ENCODE data around the gene AMBRA1.
"Not testable (repeated sequence)": the region's sequence is repeated elsewhere in the genome, so short reads cannot be mapped to it uniquely, and the experiment has no call there.

The AMBRA1 gene

GRCh38 chr11:46378811-46379481 is 214.9 kb downstream of the AMBRA1 start:
- no peak for DNase-seq

- DNase-seq = no peak
Measured at GRCh38 chr11:46378296-46378695, 215.5 kb downstream of the AMBRA1 start.

DNA sequence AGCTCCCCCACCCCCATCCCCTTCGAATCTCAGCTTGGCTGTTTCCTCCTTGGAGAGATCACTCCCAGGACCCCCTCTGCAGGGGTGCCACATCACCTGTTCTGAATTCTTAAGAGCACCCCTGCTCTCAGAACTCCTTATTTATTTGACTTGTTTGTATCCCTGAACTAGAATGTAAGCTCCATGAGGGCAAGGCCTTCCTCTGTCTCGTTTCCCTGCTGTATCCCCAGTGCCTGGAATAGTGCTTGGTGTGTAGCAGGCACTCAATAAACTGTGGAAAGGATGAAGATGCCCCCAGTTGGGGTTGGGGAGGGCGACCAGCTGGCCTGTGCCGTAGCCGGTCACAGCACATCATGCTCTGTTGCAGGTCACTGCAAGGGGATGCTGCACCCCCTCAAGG is 216.0 kb downstream of the AMBRA1 start:
- no peak for DNase-seq

GRCh38 chr11:46377290-46377689 is 216.5 kb downstream of the AMBRA1 start:
- no peak for DNase-seq

DNA sequence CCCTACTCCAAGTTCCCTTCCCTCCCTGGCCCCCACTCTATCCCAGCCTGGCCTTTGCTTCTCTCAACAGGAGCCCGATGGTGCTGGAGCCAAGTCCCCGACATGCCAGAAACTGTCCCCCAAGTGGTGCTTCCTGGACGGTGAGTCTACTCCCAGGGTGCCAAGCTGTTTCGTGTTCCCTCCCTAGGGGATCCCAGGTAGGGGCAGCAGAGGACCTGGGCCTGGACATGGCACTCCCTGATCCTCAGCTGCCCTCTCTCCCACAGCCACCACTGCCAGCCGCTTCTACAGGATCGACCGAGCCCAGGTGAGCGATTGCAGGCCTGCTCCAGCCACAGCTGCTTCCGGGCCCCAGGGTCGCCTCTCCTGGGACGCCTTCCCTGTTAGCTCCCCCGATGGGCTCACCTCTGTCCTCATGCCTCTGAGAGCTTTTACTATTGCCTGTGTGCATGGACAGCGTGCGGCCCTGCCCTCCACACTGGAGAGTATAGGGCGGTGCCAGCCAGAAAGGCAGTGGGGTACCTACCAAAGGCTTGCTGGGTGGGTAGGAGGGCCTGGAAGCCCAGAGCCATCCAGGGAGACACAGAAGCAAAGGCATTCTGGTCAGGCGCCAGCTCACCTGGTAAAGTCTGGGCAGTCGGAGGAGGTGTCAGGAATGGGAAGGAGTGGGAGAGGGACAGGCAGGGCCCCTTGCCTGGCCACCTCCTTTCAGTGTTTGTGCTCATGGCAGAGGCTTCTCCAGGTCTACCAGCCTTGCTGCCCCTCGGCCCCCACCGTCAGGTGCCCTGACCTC is 217.4 kb downstream of the AMBRA1 start:
- DNase-seq = no peak

GRCh38 chr11:46375392-46376101 is 218.3 kb downstream of the AMBRA1 start:
- DNase-seq = no peak

- DNase-seq = no peak
Measured at GRCh38 chr11:46374815-46375214, 219.0 kb downstream of the AMBRA1 start.

DNA sequence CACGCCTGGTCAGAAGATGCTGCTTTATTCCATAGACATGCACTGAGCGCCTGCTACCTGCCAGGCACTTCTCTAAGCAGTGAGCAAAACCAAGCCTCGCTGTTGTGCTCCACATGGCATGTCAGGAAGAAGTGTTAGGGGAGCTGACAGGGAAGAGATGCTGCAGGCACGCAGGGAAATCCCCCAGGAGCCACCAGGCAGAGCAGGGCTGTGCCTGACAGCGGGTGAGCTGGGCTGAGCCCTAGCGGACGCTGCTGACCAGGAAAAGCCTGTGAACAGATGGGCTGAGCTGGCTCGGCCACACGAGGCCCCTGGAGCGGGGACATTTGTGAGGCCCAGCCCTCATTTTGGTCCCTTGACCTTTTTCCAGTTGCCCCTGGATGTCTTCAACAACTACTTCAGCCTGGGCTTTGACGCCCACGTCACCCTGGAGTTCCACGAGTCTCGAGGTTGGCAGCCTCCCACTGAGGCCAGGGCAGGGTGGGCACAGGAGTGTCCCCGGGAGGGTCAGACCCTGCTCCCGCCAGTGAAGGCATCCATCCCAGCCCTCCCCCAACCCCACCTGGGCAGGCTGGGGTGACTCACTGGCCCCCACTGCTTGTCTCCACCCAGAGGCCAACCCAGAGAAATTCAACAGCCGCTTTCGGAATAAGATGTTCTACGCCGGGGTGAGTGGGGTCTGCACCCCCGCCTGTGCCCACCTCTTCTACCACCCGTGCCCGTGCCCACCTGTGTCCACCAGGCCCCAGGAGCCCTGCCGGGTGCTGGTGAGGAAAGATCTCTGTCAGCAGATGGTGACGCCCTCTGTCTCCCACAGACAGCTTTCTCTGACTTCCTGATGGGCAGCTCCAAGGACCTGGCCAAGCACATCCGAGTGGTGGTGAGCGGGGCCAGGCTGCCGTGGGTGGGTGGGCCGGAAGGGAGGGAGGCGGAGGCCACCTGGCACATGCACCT is 219.8 kb downstream of the AMBRA1 start:
- no peak for DNase-seq

DNA sequence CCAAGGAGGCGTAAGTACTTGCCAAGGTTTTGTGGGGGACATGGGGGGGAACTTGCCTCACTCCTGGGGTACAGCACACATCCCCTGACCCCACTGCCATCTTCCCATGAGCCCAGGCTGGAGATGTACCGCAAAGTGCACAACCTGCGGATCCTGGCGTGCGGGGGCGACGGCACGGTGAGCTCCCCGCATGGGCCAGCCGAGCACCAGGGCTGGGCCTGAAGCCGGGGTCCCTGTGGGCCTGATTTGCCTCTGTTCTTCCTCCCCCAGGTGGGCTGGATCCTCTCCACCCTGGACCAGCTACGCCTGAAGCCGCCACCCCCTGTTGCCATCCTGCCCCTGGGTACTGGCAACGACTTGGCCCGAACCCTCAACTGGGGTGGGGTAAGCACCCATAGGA is 221.3 kb downstream of the AMBRA1 start:
- not testable (repeated sequence) for DNase-seq

- no peak for DNase-seq
Measured at GRCh38 chr11:46372086-46372485, 221.7 kb downstream of the AMBRA1 start.

GRCh38 chr11:46371262-46371661 is 222.6 kb downstream of the AMBRA1 start:
- not testable (repeated sequence) for DNase-seq

GRCh38 chr11:46370253-46370652 is 223.6 kb downstream of the AMBRA1 start:
- no peak for DNase-seq

- DNase-seq = peak in 5 of 6 experiments; percentile 23 to 48 (median 41)
Measured at GRCh38 chr11:46369458-46370152, 224.2 kb downstream of the AMBRA1 start.

GRCh38 chr11:46367916-46368267 is 225.9 kb downstream of the AMBRA1 start:
- DNase-seq = no peak

- DNase-seq = peak; percentile 57 to 79 (median 69)
Measured at GRCh38 chr11:46367244-46367915, 226.4 kb downstream of the AMBRA1 start.

DNA sequence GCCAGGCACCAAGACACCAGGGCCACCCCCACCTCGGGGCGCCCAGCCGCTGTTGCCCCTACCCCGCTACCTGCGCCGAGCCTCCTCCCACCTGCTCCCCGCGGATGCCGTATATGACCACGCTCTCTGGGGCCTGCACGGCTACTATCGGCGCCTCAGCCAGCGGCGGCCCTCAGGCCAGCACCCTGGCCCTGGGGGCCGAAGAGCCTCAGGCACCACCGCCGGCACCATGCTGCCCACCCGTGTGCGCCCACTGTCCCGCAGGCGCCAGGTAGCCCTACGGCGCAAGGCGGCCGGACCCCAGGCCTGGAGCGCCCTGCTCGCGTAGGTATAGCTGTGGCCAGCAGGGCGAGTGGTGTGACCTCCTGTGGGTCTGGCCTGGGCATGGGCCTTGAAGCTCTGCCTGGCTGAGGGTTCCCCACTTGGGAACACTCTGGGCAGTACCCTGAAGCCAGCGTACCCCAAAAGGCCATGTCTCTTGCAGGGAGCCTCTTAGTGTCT is 227.1 kb downstream of the AMBRA1 start:
- DNase-seq = no peak

DNA sequence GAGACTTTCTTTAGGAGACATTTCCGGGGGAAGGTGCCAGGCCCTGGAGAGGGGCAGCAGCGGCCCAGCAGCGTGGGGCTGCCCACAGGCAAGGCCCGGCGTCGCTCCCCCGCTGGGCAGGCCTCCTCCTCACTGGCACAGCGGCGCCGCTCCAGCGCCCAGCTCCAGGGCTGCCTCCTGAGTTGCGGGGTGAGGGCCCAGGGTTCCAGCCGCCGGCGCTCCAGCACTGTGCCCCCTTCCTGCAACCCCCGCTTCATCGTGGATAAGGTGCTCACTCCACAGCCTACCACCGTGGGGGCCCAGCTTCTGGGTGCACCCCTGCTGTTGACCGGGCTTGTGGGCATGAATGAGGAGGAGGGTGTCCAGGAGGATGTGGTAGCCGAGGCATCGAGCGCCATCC is 227.6 kb downstream of the AMBRA1 start:
- DNase-seq = no peak

GRCh38 chr11:46364791-46365190 is 229.0 kb downstream of the AMBRA1 start:
- no peak for DNase-seq

DNA sequence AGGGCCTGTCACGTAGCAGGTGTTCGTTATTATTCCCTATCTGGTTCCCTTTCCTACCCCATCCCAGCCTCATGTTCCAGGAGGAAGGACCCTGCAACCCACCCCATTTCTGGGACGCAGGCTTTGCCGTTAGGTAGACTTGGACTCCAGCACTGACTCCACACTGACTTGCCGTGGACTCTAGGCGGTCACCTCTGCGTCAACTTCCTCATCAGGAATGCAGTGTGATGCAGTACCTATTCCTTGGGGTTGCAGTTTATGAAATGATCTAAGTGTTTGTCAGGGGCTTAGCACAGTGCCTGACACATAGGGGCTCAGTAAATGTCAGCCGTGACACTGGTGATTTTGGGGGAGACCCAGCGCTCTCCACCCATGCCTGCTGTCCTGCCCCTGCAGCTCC is 229.8 kb downstream of the AMBRA1 start:
- DNase-seq = no peak

DNA sequence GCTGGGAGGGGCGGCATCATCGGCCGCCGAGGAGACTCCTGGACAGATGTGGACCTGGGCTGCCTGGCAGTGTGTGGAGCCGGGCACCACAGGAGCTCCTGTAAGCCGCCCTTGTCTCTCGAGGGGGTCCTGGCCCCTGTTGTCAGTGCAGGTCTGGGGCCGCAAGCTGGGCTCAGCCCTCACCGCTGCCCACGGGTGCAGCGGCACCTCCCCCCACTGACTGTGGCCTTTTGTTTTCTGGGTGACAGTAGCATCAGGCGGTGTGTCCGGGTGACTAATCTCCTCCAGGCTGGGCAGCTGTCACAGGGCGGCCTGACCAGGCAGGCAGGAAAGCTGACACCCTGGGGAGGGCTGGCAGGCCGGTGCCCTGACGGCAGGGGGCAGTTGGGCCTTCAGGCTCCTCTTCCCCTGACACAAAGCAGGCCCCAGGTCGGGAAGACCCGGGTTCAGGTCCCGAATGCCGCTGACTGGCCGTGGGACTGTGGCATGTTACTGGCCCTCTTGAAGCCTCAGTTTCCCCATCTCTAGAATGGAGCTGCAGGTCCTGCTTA is 230.3 kb downstream of the AMBRA1 start:
- no peak for DNase-seq

GRCh38 chr11:46363031-46363407 is 230.8 kb downstream of the AMBRA1 start:
- no peak for DNase-seq

All from stimulated activated naive CD4-positive, alpha-beta T cell (primary cell).